NOMO-1 treated with dmso at 0.1 percent for 144 hours (cell line): ENCODE results near the gene HDAC8.

Source experiments
- DNase-seq: peaks from one replicate; lab custom pipeline; 2025; ENCODE audit not compliant: unreplicated experiment; lab: John Stamatoyannopoulos, UW

HDAC8 gene

GRCh38 chrX:72297953-72298730 is 274.5 kb downstream of the HDAC8 start:
- no peak for DNase-seq

- no peak for DNase-seq
Observed at GRCh38 chrX:72296991-72297390, 275.7 kb downstream of the HDAC8 start.

- DNase-seq: no peak
Observed at GRCh38 chrX:72295745-72296144, 276.9 kb downstream of the HDAC8 start.

- no peak for DNase-seq
Observed at GRCh38 chrX:72294497-72294896, 278.1 kb downstream of the HDAC8 start.

GRCh38 chrX:72282302-72282701 is 290.3 kb downstream of the HDAC8 start:
- DNase-seq: no peak

- no peak for DNase-seq
Observed at GRCh38 chrX:72280321-72280845, 292.3 kb downstream of the HDAC8 start.
